Epidermal melanocyte (primary cell): ENCODE data around the gene CD93.

Experiments used
- DNase-seq: peaks from one replicate; pipeline ENCODE4 v3.0.0; 2011; ENCODE audit warnings: low spot score; ENCODE audit not compliant: insufficient read length

Gene CD93

DNA sequence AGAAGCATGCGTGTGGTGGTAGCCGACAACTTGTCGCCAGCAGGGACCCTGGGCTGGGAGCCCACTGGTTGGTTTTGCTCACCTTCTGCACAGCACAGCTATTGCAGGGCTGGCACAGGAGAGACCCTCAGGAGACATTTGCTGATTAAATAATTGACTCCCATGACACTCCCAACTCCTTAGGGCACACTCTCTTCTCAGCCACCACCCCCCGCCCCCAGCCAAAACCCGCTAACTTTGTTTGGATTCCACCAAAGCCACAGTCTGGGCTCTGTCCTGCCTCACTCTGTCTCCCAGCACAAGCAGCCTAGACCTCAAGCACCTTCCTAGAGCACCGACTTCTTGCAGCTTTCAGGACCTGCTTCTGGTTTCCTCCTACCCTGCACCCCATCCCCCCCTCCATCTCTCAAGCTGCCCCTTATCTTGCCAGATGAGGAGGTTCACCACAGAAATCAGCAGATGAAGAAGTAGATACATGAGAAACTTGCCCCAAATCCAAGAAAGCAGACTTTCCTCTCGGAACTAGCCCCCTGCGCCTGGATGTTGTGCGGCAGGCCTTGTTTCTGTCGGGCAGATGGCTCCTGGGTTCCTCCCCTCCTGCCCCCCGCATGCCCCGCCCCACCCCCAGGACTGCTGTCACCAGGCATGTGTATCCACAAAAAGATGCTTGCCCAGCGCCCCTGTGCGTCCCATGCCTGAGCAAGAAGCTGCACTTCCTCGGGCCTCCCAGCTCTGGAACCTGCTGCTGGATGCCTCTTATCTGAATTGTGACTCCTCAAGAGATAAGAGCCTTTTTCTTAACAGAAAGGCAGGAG lies 35.0 kb upstream of the CD93 start:
- no peak for DNase-seq

DNA sequence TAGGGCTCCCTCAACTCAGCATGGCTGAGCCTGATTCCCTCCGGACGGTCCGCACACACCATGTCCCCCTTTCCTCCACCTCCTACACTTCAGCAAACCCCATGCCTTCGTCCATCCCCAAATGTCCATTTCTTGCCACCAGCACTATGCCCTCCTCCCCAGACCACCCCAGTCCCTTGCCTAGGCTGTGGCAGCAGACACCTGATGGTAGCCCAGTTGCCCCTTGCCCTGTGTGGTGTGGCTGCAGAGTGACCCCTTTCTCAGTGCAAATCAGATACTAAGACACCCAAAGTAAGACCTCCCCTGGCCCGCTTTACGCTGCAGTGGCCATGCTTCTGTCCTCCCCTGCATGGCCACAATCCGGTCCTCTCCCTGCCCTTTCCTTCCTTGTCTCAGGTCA lies 34.1 kb upstream of the CD93 start:
- no peak for DNase-seq

DNA sequence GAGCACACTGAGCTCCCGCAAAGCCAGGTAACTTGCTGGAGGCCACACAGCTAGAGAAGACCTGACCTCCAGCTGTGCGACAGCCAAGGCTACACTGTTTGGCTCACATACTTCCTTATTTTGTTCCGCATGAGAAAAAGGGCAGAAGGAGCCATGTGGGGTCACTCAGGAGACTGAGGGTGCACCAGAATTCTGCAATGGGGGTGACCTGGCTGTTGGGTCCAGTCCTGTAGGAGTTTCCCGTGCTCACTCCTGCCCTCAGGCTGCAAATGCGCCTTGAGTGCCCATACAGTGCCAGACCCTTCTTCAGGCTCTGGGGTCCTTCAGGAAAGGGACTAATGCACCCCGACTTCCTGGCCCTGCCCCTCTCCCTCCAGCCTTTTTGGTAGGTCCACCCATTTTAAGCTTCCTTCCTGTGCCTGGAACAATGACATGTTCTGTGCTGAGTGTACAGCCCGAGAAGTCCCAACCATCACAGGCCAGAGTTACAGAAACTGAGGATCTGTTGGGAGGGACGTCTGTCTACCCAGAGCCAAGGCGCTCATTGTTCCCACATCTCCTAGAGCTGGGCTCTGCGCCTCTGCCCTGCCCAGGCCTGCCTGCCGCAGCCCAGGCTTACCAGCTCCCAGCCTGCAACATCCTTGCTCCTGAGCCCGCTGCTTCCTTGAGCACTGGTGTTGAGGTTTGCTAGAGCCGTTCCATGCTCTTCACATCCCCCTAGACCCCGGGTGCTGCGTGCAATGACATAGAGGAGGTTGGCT lies 33.5 kb upstream of the CD93 start:
- DNase-seq: no peak

DNA sequence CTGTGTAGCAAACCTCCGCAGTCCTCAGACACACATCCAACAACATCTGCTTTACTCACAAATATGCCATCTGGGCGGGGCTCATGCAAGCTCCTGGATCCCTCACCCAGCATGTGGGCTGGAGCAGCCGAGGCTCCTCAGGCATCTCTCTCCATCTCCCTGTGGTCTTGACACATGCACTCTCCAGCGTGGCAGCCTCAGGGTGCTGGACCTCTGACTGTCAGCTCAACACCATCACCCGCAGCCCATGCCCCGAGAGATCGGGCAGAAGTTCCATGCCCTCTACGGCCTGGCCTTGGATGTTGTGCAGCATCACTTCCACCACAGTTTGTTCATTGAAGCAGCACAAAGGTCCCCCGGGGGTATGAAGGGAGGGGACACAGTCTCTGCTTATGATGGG lies 32.6 kb upstream of the CD93 start:
- DNase-seq: no peak

DNA sequence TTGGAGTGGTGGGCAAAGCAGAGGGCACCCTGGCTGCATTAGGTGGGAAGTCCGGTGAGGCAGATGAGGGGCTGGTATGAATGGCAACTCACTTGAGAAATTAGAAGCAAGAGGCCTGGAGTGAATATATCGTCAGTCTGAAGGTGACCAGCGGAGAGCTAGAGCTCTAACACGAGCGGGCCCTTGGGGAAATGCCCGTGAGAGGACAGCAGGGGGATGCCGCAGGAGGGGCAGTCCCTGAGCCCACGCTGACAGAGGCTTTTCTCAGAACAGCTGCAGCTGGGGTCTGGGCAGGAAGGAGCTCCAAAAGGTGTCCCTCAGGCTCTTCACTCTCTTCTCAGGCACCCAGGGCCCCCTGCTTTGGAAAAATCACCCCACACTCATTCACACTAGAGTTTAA lies 32.0 kb upstream of the CD93 start:
- DNase-seq: no peak

DNA sequence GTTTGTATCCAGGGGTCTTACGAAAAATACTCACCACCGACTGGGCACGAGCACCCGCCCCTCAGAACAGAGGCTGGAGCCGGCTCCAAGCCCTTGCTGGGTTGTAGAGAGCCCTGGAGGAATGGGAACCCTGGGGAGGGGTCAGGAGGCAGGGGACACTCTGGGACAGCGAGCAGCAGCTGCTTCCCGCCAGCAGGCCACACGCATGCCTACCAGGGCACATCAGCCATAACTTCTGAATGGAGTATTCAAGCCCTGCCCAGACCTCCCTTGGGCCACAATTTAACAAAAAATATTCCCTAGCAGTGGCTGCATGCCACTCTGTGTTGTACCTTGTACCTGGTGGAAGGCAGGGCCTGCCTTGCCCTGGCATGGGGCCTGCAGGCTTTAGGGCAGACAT lies 31.6 kb upstream of the CD93 start:
- no peak for DNase-seq

DNA sequence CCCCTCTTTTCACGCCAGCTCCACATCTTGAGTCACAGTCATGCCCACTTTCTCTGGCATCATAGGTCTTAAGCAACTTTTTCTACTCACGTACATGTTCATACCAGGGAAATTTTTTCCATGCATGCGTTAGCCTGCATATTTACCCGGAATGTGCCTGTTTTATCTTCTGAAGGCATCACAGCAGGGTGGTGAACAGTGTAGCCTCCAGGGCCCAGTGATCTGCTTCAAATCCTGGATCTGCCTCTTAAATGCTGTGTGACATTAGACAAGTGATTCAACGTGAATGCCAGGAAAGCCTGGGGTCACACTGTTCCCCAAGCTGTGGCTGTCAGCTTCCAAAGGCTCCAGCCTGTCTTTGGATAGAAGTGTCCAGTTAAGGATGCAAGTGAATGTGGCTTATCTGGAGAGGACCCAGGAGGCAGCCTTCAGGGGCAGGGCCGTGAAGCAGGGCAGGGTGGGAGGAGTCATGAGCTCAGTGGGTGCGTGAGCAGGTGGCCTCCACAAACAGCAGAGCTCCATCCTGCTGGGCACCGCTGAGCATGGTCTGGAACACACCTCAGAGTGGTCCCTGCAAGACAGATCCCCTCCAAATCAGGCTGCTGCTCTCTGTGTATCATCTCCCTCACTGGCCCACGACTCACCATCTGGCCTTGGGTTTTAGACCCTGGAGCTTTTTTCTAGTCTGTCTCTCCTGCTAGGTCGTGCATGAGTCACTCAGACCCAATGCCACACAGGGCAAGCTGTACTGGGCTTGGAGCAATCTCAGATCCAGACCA lies 30.4 kb upstream of the CD93 start:
- no peak for DNase-seq

DNA sequence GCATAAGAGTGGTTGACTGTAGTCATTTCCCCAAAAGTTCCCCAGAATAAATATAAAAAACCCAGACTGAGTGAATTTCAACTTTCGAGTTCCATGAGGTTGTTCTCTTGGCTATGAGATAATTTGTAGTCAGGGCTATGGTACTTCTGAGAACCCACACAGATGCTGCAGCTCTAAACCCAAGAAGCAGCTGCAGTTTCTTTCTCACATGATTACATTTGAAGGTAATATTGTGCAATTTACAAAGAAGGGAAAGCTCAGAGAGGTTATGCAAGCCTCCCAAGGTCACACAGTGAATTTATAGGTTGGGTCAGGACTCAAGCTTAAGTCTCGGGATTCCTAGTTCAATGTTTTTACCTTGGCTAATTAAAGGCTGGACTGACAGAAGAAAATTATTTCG lies 29.7 kb upstream of the CD93 start:
- DNase-seq: no peak

DNA sequence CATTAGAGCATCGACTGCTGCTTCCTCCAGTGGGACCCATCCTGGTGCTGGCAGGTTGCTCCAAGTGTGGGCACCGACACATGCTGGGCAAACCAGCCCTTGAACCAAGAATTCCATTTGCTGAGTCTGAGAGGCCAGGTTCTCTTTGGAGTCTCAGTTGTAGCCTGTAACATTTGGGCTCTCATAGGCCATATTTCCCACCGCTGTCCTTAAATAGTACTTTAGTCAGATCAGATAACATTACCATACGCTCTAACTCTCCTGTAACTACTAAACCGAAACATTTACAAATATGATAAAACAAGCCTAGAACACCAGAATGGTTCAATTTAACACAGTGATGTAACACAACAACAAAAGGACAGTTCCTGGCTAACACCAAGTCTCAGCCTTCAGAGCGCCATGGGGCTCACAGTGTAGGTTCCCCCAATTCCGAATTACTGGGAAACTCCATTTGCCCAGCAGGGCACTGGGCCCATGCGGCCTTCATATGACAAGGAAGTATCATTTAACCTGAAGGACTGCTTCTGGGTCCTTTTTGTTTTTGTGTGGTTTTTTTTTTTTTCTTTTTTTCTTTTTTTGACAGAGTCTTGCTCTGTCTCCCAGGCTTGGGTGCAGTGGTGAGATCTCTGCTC lies 28.4 kb upstream of the CD93 start:
- DNase-seq: no peak

DNA sequence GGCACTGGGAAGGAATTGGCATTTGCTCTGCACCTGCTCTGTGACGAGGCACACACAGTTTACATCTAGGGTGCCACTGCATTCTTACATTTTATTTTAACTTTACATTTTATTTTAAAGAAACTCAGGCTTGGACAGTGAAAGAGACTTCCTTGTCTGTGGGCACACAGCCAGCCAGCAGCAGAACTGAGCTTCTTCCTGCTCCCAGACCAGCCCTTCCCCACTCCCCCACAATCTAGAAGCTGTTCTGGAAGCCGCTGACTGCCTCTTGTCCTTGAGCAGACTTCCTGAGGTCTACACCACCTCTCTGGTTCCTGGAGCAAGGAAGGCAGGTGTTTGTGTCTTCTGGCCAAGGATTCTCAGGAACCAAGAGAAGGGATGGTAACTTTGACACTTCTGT lies 27.9 kb upstream of the CD93 start:
- no peak for DNase-seq

DNA sequence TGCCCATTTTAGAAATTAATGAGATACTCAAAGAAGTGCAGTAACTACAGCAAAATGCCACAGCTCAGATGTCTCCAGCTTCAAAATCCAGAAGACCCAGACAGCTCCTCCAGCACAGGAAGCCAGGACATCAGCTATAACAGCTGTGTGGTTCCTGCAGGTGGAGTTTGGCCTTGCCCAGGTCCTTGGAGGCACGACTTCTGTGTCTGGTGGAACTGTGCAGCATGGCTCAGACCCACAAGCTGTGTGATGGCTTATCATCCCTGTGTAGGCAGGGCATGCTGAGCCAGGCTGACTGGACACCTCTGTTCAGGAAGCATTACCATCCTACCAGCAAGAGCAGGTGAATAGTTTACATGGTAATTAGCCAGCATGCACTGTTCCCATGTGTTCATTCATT lies 26.5 kb upstream of the CD93 start:
- no peak for DNase-seq

DNA sequence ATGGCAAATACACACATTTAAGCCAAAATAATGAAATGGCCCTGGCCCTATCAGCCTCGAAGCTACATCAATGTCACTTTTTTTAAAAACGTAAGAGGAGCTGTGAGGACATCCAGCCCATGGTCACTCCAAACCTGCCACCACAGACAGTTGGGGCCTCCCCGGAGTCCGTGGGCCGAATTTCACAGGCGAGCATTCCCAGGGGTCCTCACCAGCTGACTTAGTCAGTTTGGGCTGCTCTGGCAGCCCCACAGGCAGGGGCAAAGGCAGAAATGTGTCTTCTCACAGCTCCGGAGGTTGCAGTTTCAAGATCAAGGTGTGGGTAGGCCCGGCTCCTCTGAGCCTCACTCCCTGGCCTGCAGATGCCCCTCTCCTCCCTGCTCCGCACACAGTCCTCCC lies 25.8 kb upstream of the CD93 start:
- DNase-seq: no peak

DNA sequence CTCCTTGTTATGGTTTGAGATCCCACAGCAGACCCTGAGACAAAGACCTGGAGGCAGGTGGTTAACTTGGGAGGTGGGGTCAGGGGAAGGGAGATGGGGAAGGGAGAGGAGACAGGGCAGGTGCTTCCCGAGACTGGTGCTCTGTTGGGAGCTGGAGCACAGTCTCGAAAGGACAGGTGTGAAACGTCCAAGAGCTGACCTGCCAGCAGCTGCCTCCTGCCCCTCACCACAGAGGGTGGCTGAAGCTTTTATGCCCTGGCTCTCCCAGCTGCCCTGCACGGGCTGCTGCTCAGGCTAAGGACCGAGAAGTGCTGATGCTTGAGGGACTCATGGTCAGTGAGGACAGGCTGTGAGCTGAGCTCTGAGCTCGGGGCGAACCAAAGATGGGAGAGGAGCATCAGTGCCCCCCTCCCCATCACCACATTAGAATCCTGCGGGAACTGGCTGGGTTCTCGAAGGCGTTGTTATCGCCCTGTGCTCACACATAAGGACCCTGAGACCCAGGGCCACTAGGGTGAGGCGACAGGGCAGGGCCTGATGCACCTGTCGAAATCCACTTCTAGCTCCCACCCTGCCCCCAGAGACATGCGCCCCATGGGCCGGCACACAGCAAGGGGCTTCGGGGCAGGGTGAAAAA lies 25.3 kb upstream of the CD93 start:
- no peak for DNase-seq

DNA sequence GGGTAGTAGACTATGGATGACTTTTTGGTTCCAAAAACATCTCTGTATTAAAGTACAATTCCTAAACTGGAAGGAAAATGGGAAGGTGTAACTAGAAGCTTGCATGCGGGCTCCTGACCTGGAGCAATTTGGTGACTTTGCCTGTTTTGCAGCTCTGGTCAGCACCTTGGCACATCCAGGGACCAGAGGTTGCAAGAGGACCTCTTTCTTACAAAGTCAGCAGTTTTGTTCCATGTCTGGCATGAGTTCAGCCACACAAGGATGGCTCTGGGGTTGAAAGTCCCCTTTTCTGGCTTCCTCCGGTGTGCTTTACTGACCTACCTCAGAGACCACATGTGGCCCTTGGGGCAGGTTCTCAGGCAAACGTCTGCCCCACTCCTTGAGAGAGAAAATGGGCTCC lies 22.7 kb upstream of the CD93 start:
- no peak for DNase-seq

DNA sequence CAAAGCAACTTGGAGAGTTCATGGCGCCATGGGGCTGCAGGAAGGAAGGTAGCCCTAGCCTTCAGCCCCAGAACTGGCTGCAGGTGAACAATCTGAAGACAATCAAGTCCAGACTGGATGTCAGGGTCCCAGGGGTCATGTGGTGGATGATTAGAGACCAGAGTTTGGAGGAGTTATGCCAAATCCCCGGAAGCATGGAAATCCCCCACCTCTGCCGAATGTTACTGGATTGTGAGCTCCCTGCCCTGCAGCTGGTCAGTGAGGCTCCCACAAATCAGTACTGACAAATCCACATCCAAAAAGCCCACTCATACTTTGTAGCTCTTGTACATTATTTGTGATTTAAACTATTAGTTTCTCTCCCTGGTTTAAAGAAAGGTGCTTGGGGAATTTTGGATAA lies 21.3 kb upstream of the CD93 start:
- no peak for DNase-seq

DNA sequence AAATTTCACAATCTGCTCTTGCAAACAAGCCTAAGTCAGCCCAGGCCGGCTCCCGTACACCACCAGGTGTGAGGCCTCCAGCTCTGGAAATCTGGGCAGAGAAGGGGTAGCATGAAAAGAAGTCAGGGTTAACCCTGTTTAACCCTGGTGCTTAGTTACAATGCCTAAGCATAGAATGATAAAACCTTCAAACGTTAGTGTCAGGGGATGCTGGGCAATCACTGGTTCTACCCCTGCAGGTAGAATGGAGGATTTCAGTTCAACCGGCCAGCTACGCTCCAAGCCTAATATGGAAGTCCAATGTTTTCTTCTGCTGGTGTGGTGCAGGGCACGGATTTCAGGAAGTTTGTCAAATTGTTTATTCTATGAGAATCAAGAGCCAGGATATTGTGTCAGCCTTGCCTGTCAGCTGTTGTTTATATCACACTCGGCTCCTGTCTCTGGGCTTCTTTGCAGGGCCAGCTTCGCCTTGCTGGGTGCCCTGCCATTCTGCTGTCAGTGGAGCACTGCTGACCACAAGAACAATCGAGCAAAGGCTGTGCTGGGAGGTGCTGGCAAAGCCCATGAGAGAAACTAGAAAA lies 20.2 kb upstream of the CD93 start:
- no peak for DNase-seq

DNA sequence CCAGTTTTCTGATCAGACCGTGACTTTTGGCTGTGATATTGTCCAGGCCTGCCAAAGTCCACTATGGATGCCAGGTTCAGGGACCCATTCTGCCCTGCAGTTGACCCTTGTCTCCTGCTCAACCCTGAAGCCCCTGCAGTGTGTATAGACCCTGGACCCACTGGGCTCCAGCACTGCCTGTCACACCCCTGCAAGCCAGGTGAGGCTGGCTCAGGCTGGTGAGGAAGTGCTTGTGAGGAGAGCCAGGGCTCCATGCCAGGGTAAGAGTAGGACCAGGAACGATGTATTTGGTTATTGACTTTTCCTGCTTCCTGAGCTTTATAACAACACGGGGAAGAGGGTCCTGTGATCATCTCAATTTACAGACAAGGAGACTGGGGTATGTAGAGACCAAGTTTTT lies 19.1 kb upstream of the CD93 start:
- DNase-seq: no peak

DNA sequence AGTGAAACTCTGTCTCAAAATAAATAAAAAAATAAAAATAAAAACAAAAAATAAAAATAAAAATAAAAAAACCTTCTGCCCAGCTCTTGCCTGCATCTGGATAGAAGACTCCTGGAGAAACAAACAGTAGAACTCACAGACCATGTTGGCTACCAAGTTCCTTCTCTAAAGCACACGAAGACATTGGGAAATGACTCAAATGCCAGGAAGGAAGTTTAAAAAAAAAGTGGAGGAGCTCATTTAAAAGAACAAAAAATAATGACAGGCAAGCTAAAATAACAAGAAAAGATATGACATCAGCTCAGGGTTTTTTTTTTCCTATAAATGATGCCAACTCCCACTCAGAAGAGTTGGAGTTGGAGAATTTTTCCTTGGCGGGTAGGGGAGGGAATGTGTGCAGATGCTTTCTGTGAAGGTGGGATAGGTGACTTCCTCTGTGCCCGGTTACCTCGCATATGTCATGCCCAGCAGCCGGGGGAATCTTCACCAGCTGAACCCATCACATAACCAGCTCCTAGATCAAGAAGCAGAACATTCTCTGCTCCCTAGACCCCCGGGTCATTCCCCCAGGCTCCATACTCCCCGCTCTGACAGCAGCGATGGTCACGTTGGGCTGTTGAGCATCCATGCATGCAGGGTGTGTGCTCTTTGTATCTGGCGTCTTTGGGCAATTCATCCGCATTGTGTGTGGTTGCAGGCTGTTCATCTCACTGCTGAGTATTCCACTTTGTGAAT lies 17.3 kb upstream of the CD93 start:
- DNase-seq: no peak

DNA sequence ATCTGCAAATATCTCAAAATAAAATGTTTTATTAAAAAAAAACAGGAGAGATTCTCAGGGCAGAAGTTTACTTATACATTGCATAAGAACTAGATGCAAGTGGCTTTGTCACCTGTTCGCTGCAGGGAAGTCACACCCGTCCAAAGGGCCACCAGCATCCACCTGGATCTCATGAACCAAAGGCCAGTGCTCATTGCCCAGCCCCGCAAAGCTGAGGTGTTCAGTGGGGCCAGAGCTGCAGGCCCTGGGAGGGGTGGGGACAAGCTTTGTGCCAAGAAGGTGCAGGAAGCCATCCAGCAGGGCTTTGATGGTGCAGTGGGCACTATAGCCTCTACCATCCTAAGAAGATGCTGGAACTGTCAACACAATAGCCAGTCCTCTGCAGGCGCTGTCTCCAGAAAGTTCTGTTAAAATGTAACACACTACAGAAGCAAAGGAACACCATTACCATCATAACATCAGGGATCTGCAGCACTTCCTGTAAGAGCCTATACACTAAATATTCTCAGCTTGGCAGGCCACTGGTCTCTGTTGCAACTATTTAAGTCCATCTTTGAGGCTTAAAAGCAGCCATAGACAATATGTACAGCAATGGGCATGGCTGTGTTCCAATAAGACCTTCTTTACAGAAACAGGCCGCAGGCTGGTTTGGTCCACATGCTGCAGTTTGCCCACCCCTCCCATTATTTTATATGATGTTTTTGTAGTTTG lies 15.7 kb upstream of the CD93 start:
- no peak for DNase-seq

DNA sequence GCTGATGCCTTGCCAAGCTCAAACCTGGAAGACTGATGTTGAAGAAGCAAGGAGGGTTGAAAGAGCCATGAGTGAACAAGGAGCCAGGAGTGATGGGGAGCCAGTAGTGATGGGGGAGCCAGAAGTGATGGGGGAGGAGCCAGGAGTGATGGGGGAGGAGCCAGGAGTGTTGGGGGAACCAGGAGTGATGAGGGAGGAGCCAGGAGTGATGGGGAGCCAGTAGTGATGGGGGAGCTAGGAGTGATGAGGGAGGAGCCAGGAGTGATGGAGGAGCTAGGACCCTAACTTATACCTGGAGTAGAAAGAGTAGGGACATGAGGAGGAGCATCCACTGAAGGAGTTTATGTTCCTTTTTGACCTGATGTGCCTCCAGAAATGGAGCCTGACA lies 14.6 kb upstream of the CD93 start:
- DNase-seq: no peak
